ES-I3 (cell line): Measurements from ENCODE around the gene GH1.
"Not testable (repeated sequence)": the region's sequence is repeated elsewhere in the genome, so short reads cannot be mapped to it uniquely, and the experiment has no call there.

ENCODE experiments used
- H3K36me3 ChIP-seq: 2 replicates; pipeline ENCODE4 v1.6.1; 2013; ENCODE audit warnings: mild to moderate bottlenecking, low read length, control low read depth, moderate library complexity; ENCODE audit not compliant: insufficient read depth
- H3K4me1 ChIP-seq: 2 replicates; pipeline ENCODE4 v1.6.1; 2013; ENCODE audit warnings: mild to moderate bottlenecking, control low read depth, low read length; ENCODE audit not compliant: insufficient read depth
- H3K9ac ChIP-seq: 2 replicates; pipeline ENCODE4 v1.6.1; 2013; ENCODE audit warnings: low read depth, mild to moderate bottlenecking, low read length, moderate library complexity
- H3K9me3 ChIP-seq: 2 replicates; pipeline ENCODE4 v1.6.1; 2013; ENCODE audit warnings: mild to moderate bottlenecking, low read length, moderate library complexity; ENCODE audit not compliant: control insufficient read depth, insufficient read depth

Gene GH1

DNA sequence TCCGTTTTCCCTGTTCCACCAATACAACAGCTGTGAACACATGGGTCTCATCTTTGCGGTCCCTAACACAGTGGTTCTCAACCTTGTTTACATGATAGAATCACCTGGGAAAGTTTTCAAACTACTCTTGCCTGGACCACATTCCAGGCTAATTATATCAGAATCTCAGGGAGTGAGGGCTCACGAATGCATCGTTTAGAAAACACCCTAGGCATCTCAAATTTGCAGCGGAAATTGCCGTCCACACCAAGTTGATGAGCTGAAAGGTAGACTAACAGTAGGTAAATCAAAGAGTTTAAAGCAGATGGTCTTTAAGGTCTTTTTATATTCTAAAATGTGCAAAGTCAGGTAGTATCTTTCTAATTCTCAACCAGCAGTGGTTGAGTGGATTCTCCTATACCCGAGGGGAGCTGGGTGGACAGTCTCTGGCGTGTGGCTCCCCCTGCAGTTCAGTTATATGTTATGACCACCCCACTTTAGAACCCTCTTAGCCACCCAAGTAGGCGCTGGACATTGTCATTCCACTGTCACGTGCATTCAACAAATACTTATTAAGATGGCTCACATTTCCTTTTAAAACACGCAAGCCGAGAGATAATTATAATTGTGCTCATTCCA is 11.4 kb downstream of the GH1 start:
- H3K4me1 ChIP-seq, H3K9ac ChIP-seq, H3K36me3 ChIP-seq, H3K9me3 ChIP-seq: not testable (repeated sequence)

DNA sequence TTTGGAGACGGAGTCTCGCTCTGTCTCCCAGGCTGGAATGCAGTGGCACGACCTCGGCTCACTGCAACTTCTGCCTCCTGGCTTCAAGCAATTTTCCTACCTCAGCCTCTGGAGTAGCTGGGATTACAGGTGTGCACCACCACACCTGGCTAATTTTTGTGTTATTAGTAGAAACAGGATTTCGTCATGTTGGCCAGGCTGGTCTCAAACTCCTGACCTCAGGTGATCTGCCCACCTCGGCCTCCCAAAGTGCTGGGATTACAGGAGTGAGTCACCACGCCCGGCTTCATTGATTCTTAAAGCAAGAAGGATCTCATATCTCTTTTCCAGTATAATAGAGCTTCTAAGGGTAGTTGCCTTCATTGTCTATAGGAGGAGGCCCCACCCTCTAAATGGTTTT is 13.8 kb downstream of the GH1 start:
- H3K36me3 ChIP-seq, H3K9ac ChIP-seq, H3K9me3 ChIP-seq, H3K4me1 ChIP-seq: not testable (repeated sequence)

DNA sequence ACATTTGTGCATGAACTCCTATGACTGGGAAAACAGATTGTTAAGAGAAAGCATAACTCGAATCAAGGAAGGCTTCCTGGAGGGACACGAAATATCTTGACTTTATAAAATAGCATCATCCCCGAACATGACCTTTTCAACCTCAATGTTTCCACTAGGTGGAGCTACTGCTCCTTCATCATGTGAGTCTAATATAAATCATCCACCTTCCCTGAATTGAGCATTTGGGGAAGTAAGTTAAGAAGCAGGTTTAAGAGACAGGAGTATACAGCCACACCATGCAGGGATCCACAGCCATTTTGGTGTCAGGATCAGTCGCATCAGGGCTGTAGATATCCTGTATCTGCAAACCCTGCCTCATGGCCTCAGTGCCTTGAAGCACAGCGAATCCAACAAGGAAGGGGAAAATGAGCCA is 14.8 kb downstream of the GH1 start:
- not testable (repeated sequence) for H3K9me3 ChIP-seq, H3K4me1 ChIP-seq, H3K36me3 ChIP-seq, H3K9ac ChIP-seq

DNA sequence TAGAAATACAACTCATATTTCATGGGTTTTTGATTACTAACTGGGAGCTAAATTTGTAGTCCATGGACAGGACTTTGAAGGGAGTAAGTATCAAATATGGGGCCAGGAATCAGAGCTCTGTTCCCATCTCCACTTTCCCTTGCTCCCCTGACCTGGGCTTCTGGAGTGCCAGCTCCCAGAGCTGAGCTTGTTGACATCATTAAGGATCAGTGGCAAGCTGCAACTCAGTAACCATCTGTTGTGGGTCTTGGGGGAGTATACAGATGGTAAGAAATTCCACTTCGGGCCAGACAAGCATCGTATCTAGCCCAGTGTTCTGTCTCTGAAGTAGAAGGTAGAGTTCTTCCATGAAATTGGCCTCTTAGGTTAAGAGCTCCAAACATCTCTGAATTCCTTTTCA is 16.7 kb downstream of the GH1 start:
- not testable (repeated sequence) for H3K36me3 ChIP-seq, H3K9me3 ChIP-seq, H3K4me1 ChIP-seq, H3K9ac ChIP-seq

DNA sequence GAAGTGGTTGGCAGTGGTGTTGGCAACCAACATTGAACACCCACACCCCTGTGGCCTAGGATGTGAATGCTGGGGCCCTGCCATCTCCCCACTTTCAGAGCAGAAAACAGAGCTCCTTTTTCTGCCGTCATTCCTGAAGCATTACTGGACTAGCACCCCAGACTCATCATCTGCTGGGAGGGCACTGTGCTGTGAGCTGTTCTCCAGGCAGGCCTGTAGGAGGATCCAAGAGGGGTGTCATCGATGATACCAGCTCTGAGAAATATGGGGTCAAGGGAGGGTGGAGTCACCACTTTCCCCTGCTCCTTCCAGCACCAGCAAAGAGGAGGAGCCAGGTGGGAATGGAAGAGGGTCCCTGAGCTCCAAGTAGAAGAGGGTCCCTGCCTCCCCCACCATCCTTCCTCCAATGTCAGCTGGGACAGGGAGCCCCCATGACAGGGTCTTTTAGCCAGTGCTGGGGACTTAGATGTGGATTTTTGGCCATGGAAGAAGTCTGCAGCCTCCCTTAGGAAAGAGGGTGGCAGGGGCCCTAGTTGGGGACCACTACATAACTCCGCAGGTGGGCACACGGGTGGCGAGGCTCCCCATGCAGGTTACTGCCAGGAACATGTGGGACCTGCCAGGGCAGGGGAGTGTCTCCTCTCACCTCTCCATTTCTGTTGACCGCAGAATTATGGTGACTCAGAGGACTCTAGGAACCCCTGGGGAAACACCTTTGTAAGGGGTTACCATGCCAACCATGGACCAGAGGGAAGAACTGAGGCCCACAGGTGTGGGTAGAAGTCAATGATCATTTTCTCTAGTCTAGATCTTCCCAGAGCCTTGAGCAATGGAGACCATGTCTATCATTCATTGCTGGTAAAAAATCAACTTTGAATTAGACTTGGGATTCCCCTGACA is 19.5 kb downstream of the GH1 start:
- H3K36me3 ChIP-seq, H3K9ac ChIP-seq, H3K9me3 ChIP-seq, H3K4me1 ChIP-seq: not testable (repeated sequence)

DNA sequence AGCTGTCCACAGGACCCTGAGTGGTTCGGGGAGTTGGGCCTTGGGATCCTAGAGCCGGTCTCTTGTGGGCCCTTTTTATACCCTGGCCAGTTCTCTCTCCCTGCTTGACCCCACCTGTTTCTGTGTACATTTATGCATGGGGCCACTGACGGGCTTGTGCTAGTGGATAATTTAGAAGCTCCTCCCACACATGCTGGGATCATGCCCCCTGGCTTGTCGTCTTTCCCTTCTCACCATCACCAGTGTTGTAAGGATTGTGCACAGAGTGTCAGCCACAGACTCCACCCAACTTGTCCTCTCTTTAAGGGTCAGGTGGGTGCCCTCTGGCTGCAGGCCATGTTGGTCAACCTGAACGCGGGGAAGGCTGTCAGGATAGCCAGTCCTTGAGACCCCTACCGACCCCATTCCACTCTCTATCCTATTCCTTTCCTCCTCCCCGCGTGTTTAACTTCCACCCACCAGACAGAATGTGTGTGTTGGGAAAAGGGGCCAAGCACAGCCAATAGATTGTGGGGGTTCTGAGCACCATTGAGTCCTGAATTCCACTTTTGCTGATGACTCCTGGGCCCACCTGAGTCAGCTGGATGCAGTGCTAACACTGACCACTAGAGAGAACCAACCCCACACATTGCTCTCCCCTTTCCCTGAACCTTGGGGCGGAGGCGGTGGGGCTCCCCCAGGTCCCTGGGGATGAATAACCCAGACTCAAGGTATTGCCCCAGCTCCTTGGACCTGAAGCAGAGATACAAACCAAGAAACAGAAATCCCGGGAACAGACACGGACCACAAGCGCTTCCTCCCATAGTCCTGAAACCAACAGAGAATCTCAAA is 21.9 kb downstream of the GH1 start, which contains the start of gene CSH1:
Gene CSH1, minus strand, starts transcription at position 51 of the 831 bp plus-strand sequence. CDS start 63 bp downstream, outside the sequence.
- H3K9ac ChIP-seq, H3K36me3 ChIP-seq, H3K9me3 ChIP-seq, H3K4me1 ChIP-seq: not testable (repeated sequence)

DNA sequence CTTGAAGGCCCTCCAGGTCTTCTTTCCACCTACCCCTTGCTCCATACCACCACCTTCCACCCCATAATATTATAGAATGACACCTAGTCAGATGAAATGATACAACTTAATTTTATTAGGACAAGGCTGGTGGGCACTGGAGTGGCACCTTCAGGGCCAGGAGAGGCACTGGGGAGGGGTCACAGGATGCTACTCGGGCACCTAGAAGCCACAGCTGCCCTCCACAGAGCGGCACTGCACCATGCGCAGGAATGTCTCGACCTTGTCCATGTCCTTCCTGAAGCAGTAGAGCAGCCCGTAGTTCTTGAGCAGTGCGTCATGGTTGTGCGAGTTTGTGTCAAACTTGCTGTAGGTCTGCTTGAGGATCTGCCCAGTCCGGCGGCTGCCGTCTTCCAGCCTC is 23.8 kb downstream of the GH1 start:
- H3K36me3 ChIP-seq, H3K9me3 ChIP-seq, H3K4me1 ChIP-seq, H3K9ac ChIP-seq: not testable (repeated sequence)

DNA sequence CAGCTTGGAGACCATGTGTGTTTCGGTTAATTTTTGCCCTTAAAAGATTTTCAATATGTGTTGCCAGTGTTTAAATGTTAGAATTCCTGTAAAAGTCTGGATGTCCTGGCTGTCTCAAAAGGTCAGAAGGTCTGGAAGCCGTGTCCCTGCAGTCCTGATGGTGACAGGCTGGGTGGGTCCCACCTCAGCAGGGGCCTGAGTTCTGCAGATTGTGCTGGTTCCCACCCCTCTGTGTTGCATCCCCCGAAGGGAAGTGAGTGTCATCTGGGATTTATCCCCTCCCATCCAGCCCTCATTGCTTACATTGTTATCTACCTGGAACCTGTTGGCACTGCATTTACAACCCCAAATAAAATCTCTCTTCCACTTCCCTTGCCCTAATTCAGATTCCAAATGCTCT is 24.6 kb downstream of the GH1 start:
- not testable (repeated sequence) for H3K4me1 ChIP-seq, H3K36me3 ChIP-seq, H3K9ac ChIP-seq, H3K9me3 ChIP-seq

DNA sequence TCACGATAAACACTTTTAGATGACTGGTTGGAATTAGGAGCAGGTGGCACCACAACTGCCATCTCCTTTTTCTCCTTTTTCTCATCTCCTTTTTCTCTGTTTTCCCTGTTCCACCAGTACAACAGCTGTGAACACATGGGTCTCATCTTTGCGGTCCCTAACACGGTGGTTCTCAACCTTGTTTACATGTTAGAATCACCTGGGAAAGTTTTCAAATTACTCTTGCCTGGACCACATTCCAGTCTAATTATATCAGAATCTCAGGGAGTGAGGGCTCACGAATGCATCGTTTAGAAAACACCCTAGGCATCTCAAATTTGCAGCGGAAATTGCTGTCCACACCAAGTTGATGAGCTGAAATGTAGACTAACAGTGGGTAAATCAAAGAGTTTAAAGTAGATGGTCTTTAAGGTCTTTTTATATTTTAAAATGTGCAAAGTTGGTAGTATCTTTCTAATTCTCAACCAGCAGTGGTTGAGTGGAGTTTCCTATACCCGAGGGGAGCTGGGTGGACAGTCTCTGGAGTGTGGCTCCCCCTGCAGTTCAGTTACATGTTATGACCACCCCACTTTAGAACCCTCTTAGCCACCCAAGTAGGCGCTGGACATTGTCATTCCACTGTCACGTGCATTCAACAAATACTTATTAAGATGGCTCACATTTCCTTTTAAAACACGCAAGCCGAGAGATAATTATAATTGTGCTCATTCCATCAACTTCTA is 26.2 kb downstream of the GH1 start:
- not testable (repeated sequence) for H3K4me1 ChIP-seq, H3K9ac ChIP-seq, H3K9me3 ChIP-seq, H3K36me3 ChIP-seq

DNA sequence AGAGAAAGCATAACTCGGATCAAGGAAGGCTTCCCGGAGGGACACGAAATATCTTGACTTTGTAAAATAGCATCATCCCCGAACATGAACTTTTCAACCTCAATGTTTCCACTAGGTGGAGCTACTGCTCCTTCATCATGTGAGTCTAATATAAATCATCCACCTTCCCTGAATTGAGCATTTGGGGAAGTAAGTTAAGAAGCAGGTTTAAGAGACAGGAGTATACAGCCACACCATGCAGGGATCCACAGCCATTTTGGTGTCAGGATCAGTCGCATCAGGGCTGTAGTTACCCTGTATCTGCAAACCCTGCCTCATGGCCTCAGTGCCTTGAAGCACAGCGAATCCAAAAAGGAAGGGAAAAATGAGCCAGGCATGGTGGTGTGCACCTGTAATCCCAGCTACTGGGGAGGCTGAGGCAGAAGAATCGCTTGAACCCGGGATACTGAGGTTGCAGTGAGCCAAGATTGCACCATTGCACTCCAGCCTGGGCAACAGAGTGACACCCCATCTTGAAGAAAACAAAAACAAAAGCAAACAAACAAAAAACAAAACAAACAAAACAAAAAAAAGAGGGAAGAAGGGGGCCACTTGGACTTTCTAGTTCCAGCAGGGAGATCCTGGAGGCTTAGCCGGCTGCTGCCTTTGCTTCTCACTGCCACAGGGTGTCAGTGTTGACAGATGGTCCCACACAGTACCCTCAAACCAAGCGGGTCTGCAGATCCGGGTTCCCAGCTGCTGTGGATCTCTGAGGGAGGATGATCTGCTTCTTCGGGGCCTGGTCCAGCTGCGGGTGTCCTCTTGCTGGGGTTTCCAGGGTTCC is 29.4 kb downstream of the GH1 start:
- H3K36me3 ChIP-seq, H3K9me3 ChIP-seq, H3K4me1 ChIP-seq, H3K9ac ChIP-seq: not testable (repeated sequence)

DNA sequence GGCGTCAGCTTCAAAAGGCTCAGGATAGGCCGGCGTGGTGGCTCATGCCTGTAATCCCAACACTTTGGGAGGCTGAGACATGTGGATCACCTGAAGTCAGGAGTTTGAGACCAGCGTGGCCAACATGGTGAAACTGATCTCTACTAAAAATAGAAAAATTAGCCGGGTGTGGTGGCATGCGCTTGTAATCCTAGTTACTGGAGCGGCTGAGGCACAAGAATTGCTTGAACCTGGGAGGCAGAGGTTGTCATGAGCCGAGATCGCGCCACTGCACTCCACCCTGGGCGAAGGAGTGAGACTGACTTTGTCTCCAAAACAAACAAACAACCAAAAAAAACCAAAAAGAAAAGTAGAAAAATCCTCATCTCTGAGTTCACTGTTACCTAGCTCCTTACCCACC is 33.5 kb downstream of the GH1 start:
- H3K9ac ChIP-seq, H3K36me3 ChIP-seq, H3K4me1 ChIP-seq, H3K9me3 ChIP-seq: not testable (repeated sequence)

DNA sequence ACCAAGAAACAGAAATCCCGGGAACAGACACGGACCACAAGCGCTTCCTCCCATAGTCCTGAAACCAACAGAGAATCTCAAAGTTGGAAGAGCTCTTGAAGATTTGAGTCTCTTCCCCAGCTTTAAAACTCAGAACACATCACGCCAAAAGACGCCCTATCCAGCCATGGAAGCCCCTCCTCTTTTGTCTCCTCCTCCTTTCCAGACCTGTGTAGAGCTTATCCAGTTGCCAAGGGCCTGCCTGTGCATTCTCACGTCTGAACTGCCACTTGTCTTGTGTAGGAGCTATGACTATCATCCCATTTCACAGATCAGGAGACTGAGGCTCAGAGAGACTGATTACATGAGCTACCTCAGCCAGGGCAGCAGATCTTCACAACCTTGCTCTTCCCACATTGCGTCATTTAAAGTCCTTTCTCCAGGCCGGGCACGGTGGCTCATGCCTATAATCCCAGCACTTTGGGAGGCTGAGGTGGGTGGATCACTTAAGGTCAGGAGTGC is 36.0 kb downstream of the GH1 start:
- H3K4me1 ChIP-seq, H3K36me3 ChIP-seq, H3K9me3 ChIP-seq, H3K9ac ChIP-seq: not testable (repeated sequence)

DNA sequence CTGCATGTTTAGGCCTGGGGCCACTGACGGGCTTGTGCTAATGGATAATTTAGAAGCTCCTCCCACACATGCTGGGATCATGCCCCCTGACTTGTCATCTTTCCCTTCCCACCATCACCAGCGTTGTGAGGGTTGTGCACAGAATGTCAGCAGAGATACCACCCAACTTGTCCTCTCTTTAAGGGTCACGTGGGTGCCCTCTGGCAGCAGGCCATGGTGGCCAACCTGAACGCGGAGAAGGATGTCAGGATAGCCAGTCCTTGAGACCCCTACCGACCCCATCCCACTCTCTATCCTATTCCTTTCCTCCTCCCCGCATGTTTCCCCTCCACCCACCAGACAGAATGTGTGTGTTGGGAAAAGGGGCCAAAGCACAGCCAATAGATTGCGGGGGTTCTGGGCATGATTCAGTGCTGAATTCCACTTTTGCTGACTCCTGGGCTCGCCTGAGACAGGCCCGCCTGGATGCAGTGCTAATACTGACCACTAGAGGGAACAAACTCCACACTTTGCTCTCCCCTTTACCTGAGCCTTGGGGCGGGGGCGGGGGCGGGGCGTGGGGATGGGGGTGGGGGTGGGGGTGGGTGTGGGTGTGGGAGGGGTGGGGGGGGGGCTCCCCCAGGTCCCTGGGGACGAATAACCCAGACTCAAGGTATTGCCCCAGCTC is 36.6 kb downstream of the GH1 start, which contains the start of gene GH2:
Gene GH2, minus strand, starts transcription at position 10 of the 667 bp plus-strand sequence. CDS start 143 bp downstream, outside the sequence.
- no peaks in the 10 kb centered on the region for H3K9me3 ChIP-seq
- H3K9ac ChIP-seq: no peak within 1 kb of the TSS
- H3K4me1 ChIP-seq: peaks cover 10% of the 10 kb centered on the region; the same call in 1 of the 2 replicates
- no peaks in the 10 kb centered on the region for H3K36me3 ChIP-seq
